ENCODE data around the gene ESD.
A peak's percentile ranks its signal among the peaks of the same experiment; 100 is the strongest.
"Not testable (repeated sequence)": the region's sequence is repeated elsewhere in the genome, so short reads cannot be mapped to it uniquely, and the experiment has no call there.

ESD gene

GRCh38 chr13:46795321-46795720 lies 1.6 kb downstream of the ESD start:
- DNase-seq (ENCODE audit: low read depth), result no peak

GRCh38 chr13:46783504-46783903 lies 13.5 kb downstream of the ESD start:
- no peak for DNase-seq (ENCODE audit: low read depth)

- no peak for DNase-seq (ENCODE audit: low read depth)
Observed at GRCh38 chr13:46782691-46783090, 14.3 kb downstream of the ESD start.

GRCh38 chr13:46782066-46782465 lies 14.9 kb downstream of the ESD start:
- DNase-seq (ENCODE audit: low read depth), result no peak

GRCh38 chr13:46778890-46779289 lies 18.1 kb downstream of the ESD start:
- no peak for DNase-seq (ENCODE audit: low read depth)

- no peak for DNase-seq (ENCODE audit: low read depth)
Observed at GRCh38 chr13:46778095-46778494, 18.9 kb downstream of the ESD start.

GRCh38 chr13:46775385-46776107 lies 21.4 kb downstream of the ESD start:
- DNase-seq (ENCODE audit: low read depth), result no peak

GRCh38 chr13:46773541-46773940 lies 23.4 kb downstream of the ESD start:
- no peak for DNase-seq (ENCODE audit: low read depth)

- no peak for DNase-seq (ENCODE audit: low read depth)
Observed at GRCh38 chr13:46771693-46772092, 25.3 kb downstream of the ESD start.

GRCh38 chr13:46769925-46770324 lies 27.0 kb downstream of the ESD start:
- DNase-seq (ENCODE audit: low read depth), result not testable (repeated sequence)

- DNase-seq (ENCODE audit: low read depth), result no peak
Observed at GRCh38 chr13:46761866-46762265, 35.1 kb downstream of the ESD start.

- no peak for DNase-seq (ENCODE audit: low read depth)
Observed at GRCh38 chr13:46761174-46761573, 35.8 kb downstream of the ESD start.

- no peak for DNase-seq (ENCODE audit: low read depth)
Observed at GRCh38 chr13:46759846-46760245, 37.1 kb downstream of the ESD start.

- no peak for DNase-seq (ENCODE audit: low read depth)
Observed at GRCh38 chr13:46757640-46758039, 39.3 kb downstream of the ESD start.

- DNase-seq (ENCODE audit: low read depth), result no peak
Observed at GRCh38 chr13:46756977-46757376, 40.0 kb downstream of the ESD start.

- not testable (repeated sequence) for DNase-seq (ENCODE audit: low read depth)
Observed at GRCh38 chr13:46755508-46755907, 41.5 kb downstream of the ESD start.

GRCh38 chr13:46754812-46755211 lies 42.1 kb downstream of the ESD start:
- no peak for DNase-seq (ENCODE audit: low read depth)

GRCh38 chr13:46753917-46754316 lies 43.0 kb downstream of the ESD start:
- no peak for DNase-seq (ENCODE audit: low read depth)

- no peak for DNase-seq (ENCODE audit: low read depth)
Observed at GRCh38 chr13:46753137-46753536, 43.8 kb downstream of the ESD start.

- peak; percentile 6 for DNase-seq (ENCODE audit: low read depth)
Observed at GRCh38 chr13:46751811-46752635, 44.9 kb downstream of the ESD start.

GRCh38 chr13:46749951-46750350 lies 47.0 kb downstream of the ESD start:
- no peak for DNase-seq (ENCODE audit: low read depth)

GRCh38 chr13:46748300-46748699 lies 48.7 kb downstream of the ESD start:
- no peak for DNase-seq (ENCODE audit: low read depth)

GRCh38 chr13:46747031-46747820 lies 49.7 kb downstream of the ESD start:
- DNase-seq (ENCODE audit: low read depth), result no peak

All from stimulated activated CD8-positive, alpha-beta memory T cell treated with anti-CD3 and anti-CD28 coated beads, Interleukin-7, amount 100 ng/mL, for 24 hours (primary cell).